GM19351 (cell line): ENCODE results near the gene ADGRF5.

Source experiments
- ATAC-seq: cut with Tn5 transposase; IDR thresholded peaks from one replicate; pipeline ENCODE4 v1.9.1; 2021; ENCODE audit warnings: mild to moderate bottlenecking, moderate library complexity; ENCODE audit not compliant: unreplicated experiment

ADGRF5 gene

GRCh38 chr6:46828939-46829338 is 92.8 kb downstream of the ADGRF5 start:
- ATAC-seq, result no peak

GRCh38 chr6:46821458-46821881 is 100.3 kb downstream of the ADGRF5 start:
- no peak for ATAC-seq

GRCh38 chr6:46819561-46819960 is 102.2 kb downstream of the ADGRF5 start:
- ATAC-seq, result no peak

GRCh38 chr6:46816626-46817025 is 105.1 kb downstream of the ADGRF5 start:
- ATAC-seq, result no peak

GRCh38 chr6:46815130-46815529 is 106.6 kb downstream of the ADGRF5 start:
- no peak for ATAC-seq

- no peak for ATAC-seq
Measured at GRCh38 chr6:46808806-46809205, 112.9 kb downstream of the ADGRF5 start.
